ENCODE data around the gene ARHGEF16. TPM values are rescaled to one million over a fixed set of nuclear protein-coding genes. Genes with fewer than 3 reads are reported as not detected.
A peak's percentile ranks its signal among the peaks of the same experiment; 100 is the strongest.

Gene ARHGEF16
- not detected for polyA plus RNA-seq (ENCODE audit: low read depth in 6 of 6)

DNA sequence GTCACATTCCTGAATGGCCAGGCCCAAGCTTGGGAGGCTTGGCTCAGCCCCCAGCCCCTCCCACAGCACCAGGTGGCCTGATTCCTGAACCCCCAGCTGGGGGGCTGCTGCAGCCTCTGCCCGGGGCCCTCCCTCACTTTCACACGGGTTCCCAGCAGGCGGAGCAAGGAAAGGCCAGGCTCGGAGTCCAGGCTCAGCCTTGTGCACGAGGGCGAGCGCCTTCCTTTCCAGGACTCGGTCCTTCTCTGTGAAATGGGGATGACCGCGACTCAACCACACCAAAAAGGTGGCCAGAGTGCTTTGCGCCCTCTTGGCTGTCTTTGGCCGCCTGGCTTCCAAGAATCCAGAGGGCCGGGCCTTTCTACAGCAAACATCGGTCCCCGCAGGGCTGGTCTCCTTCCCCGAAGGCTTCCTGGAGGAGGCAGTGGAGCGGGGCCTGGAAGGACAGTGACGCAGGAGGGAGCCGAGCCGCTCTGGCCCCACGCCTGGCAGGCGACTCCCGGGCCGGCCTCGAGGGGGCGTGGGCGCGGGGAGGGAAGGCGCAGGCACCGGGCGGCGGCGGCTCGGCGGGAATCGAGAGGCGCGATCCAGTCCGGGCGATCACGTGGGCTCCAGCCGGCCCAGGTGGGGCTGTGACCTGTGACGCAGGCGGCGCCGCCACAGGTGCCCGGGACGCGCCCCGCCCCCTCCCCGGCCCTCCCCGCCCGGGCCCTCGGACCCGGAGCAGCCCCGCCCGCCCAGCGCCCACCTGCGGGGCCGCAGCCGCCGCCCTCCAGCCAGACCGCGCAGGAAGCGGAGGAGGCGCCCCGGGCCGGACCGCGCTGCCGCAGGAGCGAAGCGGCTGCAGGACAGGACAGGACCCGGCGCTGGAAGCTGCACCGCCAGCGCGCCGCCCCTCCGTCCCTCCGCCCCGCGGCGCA lies at the start of gene ARHGEF16:
ARHGEF16 (plus strand) TSS at position 775 of the 920 bp plus-strand sequence. CDS start 8,420 bp downstream, outside the sequence.
- H3K9me3 Mint-ChIP-seq: peaks cover 0 to 3% (median 0%) of the 10 kb centered on the region in 7 donors
- peak within 1 kb of the TSS in 1 of 6 donors; percentile 86 for H3K27ac Mint-ChIP-seq
- peak; percentile 54 to 61 for ATAC-seq (ENCODE audit: low read depth in 2 of 2)
- peaks cover 0 to 2% (median 0%) of the 10 kb centered on the region in 3 donors for H3K4me1 Mint-ChIP-seq
- peak within 1 kb of the TSS; percentile 61 to 89 (median 74) for H3K4me3 Mint-ChIP-seq
- peaks cover 17 to 45% (median 26%) of the 10 kb centered on the region in 3 donors for H3K27me3 Mint-ChIP-seq
- no peaks in the 10 kb centered on the region for H3K36me3 Mint-ChIP-seq
- DNase-seq: peak; percentile 29

DNA sequence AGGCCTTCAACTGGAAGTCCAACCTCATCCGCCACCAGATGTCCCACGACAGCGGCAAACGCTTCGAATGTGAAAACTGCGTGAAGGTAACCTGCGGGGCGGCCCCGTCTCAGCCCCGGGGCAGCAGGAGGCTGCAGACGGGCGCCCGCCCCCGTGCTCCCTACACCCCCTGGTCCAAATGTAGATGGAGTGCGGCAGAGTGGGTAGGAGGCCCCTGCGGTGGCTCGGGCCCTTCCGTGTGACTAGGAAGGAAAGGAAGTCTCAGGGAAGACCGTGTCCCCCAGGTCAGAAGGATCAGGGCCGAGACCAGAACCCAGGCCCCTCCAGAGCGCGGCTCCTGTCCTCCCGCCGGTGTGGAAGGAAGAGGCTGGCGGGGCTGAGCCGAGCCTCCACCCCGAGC lies 49.7 kb upstream of the ARHGEF16 start:
- ATAC-seq (ENCODE audit: low read depth in 2 of 2) (no peak), DNase-seq (no peak)
- Mint-ChIP-seq H3K4me3 (no peak overlapping the region), H3K27me3 (peaks cover 0 to 7% (median 5%) of the 10 kb centered on the region in 3 donors), H3K36me3 (no peaks in the 10 kb centered on the region), H3K27ac (no peak overlapping the region), H3K9me3 (no peaks in the 10 kb centered on the region), H3K4me1 (no peaks in the 10 kb centered on the region)

DNA sequence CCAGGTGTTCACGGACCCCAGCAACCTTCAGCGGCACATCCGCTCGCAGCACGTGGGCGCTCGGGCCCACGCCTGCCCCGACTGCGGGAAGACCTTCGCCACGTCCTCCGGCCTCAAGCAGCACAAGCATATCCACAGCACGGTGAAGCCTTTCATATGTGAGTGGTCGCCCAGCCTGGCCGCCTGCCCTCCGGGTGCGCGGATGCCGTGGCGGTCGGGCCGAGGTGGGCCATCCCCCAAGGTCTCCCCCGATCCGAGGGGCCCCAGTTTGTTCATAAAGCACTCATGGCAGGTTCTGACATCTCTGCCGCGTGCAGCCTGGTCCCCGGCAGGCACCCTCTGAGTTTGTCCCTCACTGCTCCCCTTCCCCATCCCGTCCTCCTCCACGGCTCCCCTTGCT lies 49.0 kb upstream of the ARHGEF16 start:
- peaks cover 0 to 7% (median 5%) of the 10 kb centered on the region in 3 donors for H3K27me3 Mint-ChIP-seq
- H3K36me3 Mint-ChIP-seq: no peaks in the 10 kb centered on the region
- no peak overlapping the region for H3K27ac Mint-ChIP-seq
- DNase-seq: no peak
- ATAC-seq (ENCODE audit: low read depth in 2 of 2): no peak
- no peaks in the 10 kb centered on the region for H3K9me3 Mint-ChIP-seq
- H3K4me1 Mint-ChIP-seq: no peaks in the 10 kb centered on the region
- no peak overlapping the region for H3K4me3 Mint-ChIP-seq

DNA sequence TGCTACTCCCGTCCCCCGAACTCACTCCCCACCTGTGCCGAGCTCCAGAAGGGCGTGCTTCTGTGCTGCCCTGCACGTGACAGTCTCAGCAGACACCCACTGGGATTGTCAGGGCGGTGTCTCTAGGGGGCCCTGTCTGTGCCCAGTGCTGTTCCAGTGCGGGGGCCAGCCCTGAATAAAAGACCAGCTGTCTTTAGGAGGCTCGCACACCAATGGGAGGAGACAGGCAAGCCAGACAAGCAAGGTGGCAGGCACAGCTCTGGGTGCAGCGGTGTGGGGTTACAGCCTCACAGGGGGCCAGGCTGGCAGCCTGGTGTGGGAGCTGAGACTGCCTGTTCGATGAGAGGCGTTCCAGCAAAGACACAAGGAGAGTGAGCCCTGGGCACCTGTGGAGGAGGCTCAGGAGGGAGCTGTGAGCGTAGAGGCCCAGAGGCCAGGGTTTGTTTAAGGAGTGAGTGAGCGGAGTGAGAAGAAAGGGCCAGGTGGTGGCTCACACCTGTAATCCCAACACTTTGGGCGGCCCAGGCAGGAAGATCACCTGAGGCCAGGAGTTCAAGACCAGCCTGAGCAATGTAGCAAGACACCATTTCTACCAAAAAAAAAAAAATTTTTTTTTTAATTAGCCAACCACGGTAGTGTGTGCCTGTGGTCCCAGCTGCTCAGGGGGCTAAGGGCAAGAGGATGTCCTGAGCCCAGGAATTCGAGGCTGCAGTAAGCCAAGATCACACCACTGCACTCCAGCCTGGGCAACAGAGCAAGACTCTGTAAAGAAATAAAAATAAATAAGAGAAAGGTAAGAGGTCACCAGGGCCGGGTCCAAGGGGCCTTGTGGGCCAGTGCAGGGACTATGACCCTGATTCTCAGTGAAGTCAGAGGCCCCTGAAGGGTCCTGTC lies 48.2 kb upstream of the ARHGEF16 start:
- DNase-seq (no peak), ATAC-seq (ENCODE audit: low read depth in 2 of 2) (no peak)
- H3K9me3 Mint-ChIP-seq: no peaks in the 10 kb centered on the region
- no peak overlapping the region for H3K27ac Mint-ChIP-seq
- H3K4me1 Mint-ChIP-seq: no peaks in the 10 kb centered on the region
- no peaks in the 10 kb centered on the region for H3K36me3 Mint-ChIP-seq
- H3K4me3 Mint-ChIP-seq: no peak overlapping the region
- H3K27me3 Mint-ChIP-seq: peaks cover 0 to 7% (median 3%) of the 10 kb centered on the region in 3 donors

DNA sequence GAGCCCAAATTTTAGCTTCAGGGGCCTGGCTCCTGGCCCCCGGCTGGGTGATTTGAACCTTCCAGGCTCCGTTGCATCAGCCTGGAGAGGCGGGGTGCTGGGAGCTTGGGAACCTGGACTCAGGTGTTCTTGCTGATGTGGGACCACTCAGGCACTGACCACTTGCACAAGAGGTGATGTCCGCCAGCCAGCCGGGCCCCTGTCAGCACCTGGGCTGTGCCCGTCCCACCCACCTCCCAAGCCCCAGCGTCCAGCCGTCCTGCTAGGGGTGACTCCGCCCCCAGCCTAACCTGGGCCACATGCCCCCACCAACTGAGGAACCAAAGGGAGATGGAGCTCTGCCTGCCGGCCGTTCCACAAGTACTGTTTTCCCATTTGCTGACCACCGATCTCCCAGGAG lies 47.4 kb upstream of the ARHGEF16 start:
- Mint-ChIP-seq H3K4me3 (no peak overlapping the region), H3K9me3 (no peaks in the 10 kb centered on the region), H3K27ac (no peak overlapping the region), H3K4me1 (no peaks in the 10 kb centered on the region), H3K27me3 (peaks cover 0 to 7% (median 0%) of the 10 kb centered on the region in 3 donors), H3K36me3 (no peaks in the 10 kb centered on the region)
- DNase-seq (no peak), ATAC-seq (ENCODE audit: low read depth in 2 of 2) (no peak)

DNA sequence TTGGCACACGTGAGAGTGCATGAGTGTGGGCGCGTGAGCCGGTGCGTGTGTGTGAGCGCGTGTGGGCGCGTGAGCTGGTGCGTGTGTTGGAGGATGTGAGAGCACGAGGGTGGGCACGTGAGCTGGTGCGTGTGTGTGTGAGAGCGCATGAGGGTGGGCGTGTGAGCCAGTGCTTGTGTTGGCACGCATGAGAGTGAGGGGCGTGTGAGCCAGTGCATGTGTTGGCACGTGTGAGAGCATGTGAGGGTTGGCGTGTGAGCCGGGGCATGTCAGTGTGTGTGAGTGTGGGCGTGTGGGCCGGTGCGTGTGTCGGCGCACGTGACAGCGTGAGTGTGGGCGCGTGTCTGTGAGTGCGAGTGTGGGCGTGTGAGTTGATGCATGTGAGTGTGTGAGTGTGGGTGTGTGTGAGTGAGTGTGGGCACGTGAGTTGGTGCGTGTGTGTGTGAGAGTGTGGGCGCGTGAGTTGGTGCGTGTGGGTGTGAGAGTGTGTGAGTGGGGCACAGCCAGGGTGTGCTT lies 45.7 kb upstream of the ARHGEF16 start:
- DNase-seq (no peak), ATAC-seq (ENCODE audit: low read depth in 2 of 2) (no peak)
- Mint-ChIP-seq H3K4me3 (no peak overlapping the region), H3K4me1 (no peaks in the 10 kb centered on the region), H3K27ac (no peak overlapping the region), H3K9me3 (no peaks in the 10 kb centered on the region), H3K36me3 (no peaks in the 10 kb centered on the region), H3K27me3 (peaks cover 0 to 7% (median 0%) of the 10 kb centered on the region in 3 donors)

DNA sequence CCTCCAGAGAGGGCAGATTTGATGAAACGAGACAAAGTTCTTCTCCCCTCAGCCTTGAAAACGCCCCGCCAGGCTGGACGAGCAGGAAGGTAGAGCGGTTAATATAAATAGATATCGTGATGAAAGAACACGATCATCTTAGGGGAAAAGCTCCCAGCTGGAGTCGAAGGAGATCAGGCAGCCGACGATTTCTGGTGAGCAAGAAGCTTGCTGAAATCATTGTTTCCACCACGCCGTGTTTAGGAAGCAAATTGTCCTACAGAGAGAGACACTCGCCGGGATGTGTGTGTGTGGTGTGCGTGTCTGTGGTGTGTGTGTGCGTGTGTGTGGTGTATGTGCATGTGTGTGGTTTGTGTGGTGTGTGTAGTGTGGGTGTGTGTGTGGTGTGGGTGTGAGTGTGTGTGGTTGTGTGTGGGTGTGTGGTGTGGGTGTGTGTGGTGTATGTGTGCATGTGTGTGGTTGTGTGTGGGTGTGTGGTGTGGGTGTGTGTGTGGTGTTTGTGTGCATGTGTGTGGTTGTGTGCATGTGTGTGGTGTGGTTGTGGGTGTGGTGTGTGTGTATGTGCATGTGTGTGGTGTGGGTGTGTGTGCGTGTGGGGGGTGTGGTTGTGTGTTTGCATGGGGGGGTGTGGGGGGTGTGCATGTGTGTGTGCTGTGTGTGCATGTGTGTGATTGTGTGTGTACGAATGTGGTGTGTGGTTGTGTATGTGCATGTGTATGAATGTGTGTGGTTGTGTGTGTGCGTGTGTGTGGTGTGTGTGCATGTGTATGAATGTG lies 44.9 kb upstream of the ARHGEF16 start:
- H3K4me3 Mint-ChIP-seq: no peak overlapping the region
- no peaks in the 10 kb centered on the region for H3K36me3 Mint-ChIP-seq
- no peaks in the 10 kb centered on the region for H3K4me1 Mint-ChIP-seq
- no peaks in the 10 kb centered on the region for H3K9me3 Mint-ChIP-seq
- H3K27ac Mint-ChIP-seq: no peak overlapping the region
- ATAC-seq (ENCODE audit: low read depth in 2 of 2) (no peak), DNase-seq (no peak)
- H3K27me3 Mint-ChIP-seq: peaks cover 0 to 7% (median 0%) of the 10 kb centered on the region in 3 donors

DNA sequence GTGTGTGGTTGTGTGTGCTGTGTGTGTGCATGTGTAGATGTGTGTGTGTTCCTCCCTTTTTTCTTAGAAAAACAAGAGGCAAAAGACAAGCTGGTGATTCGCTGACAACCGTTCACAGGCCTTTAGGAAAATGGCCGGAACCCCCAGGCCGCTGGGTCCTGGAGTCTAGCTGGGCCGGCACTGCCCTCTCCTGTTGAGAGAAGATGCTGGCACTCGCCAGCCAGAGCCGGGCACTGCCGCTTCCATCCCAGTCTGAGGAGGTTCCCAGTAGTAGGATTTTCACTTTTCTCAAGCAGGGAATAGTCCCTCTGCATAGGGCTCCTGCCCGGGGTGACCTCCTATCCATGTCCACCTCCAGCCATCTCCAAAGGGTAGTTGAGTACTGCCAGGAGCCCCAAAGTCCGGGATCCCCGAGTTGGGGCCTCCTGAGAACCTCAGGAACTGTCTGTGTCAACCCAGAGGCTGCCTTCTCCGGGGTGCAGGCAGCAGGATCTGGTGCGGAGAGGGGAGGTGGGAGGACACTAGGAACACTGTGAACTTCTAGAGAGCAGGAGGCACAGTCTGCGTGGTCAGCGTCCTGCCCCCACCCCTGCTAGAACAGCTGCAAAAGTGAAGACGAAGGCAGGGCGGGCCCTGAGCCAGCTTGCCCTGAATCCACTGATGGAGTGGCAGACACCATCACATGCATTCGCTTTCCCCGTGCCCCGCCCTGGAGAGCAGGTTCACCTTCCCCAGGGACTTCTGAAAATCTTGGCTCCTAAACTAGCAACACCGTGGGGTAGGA lies 44.1 kb upstream of the ARHGEF16 start:
- ATAC-seq (ENCODE audit: low read depth in 2 of 2) (no peak), DNase-seq (no peak)
- no peaks in the 10 kb centered on the region for H3K9me3 Mint-ChIP-seq
- no peak overlapping the region for H3K27ac Mint-ChIP-seq
- H3K36me3 Mint-ChIP-seq: no peaks in the 10 kb centered on the region
- no peak overlapping the region for H3K4me3 Mint-ChIP-seq
- no peaks in the 10 kb centered on the region for H3K4me1 Mint-ChIP-seq
- H3K27me3 Mint-ChIP-seq: peaks cover 0 to 7% (median 0%) of the 10 kb centered on the region in 3 donors

DNA sequence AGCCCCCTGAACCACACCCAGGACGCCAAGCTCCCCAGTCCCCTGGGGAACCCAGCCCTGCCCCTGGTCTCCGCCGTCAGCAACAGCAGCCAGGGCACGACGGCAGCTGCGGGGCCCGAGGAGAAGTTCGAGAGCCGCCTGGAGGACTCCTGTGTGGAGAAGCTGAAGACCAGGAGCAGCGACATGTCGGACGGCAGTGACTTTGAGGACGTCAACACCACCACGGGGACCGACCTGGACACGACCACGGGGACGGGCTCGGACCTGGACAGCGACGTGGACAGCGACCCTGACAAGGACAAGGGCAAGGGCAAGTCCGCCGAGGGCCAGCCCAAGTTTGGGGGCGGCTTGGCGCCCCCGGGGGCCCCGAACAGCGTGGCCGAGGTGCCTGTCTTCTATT lies 42.7 kb upstream of the ARHGEF16 start:
- H3K27me3 Mint-ChIP-seq: no peaks in the 10 kb centered on the region
- H3K9me3 Mint-ChIP-seq: peaks cover 0 to 4% (median 3%) of the 10 kb centered on the region in 7 donors
- H3K27ac Mint-ChIP-seq: no peak overlapping the region
- DNase-seq (no peak), ATAC-seq (ENCODE audit: low read depth in 2 of 2) (no peak)
- H3K4me3 Mint-ChIP-seq: no peak overlapping the region
- H3K36me3 Mint-ChIP-seq: peaks cover 0 to 5% of the 10 kb centered on the region in 2 donors
- no peaks in the 10 kb centered on the region for H3K4me1 Mint-ChIP-seq

DNA sequence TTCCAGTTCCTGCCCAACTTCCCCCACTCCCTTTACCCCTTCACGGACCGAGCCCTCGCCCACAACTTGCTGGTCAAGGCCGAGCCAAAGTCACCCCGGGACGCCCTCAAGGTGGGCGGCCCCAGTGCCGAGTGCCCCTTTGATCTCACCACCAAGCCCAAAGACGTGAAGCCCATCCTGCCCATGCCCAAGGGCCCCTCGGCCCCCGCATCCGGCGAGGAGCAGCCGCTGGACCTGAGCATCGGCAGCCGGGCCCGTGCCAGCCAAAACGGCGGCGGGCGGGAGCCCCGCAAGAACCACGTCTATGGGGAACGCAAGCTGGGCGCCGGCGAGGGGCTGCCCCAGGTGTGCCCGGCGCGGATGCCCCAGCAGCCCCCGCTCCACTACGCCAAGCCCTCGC lies 42.1 kb upstream of the ARHGEF16 start:
- H3K4me1 Mint-ChIP-seq: no peaks in the 10 kb centered on the region
- no peaks in the 10 kb centered on the region for H3K27me3 Mint-ChIP-seq
- peak overlapping the region in 1 of 6 donors; percentile 82 for H3K27ac Mint-ChIP-seq
- H3K4me3 Mint-ChIP-seq: no peak overlapping the region
- H3K9me3 Mint-ChIP-seq: peaks cover 0 to 9% (median 4%) of the 10 kb centered on the region in 7 donors
- ATAC-seq (ENCODE audit: low read depth in 2 of 2) (no peak), DNase-seq (no peak)
- peaks cover 0 to 6% of the 10 kb centered on the region in 2 donors for H3K36me3 Mint-ChIP-seq

DNA sequence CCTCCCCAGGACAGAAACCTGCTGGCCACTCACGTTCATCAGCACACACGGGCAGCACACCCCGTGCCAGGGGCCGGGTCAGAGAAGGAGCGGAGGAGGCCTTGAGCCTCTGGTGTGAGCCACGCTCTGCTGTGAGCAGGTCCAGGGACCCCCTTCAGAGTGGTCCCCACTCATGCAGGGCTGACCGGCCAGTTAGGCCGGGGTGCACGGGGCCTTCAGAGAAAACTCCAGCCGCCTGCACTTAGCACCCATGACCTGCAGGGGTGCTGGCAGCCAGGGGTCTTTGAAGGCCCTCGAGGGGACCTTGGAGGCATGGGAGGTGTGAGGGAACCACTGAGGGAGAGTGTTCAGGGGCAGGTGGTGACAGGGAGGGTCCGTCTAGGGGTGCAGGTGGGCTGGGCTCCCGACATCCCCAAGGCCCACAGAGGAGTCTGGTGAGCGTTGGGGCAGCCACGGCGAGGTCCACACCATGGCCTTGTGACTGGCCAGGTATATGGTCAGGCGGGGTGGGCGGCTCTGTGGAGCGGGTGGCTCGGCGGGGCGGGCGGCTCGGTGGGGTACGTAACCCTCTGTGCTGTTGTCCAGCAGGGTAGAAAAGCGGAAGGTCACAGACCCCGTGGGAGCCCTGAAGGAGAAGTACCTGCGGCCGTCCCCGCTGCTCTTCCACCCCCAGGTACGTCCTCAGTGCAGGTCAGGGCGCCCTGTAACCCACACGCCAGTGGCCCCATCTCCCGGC lies 40.3 kb upstream of the ARHGEF16 start:
- Mint-ChIP-seq H3K36me3 (peaks cover 0 to 6% of the 10 kb centered on the region in 2 donors), H3K27me3 (no peaks in the 10 kb centered on the region), H3K4me3 (no peak overlapping the region), H3K27ac (no peak overlapping the region), H3K9me3 (peaks cover 0 to 12% (median 4%) of the 10 kb centered on the region in 7 donors), H3K4me1 (no peaks in the 10 kb centered on the region)
- no peak for ATAC-seq (ENCODE audit: low read depth in 2 of 2)
- no peak for DNase-seq
